SH-SY5Y (cell line): ENCODE data around the gene OXLD1.

Experiments used
- GATA2 ChIP-seq: IDR thresholded peaks from 2 replicates; pipeline ENCODE4 v1.6.1; 2011; ENCODE audit warnings: mild to moderate bottlenecking, low read depth, low read length
- GATA3 ChIP-seq: IDR thresholded peaks from 2 replicates; pipeline ENCODE4 v1.6.1; 2011; ENCODE audit warnings: low read depth, mild to moderate bottlenecking, low read length, moderate library complexity

DNA sequence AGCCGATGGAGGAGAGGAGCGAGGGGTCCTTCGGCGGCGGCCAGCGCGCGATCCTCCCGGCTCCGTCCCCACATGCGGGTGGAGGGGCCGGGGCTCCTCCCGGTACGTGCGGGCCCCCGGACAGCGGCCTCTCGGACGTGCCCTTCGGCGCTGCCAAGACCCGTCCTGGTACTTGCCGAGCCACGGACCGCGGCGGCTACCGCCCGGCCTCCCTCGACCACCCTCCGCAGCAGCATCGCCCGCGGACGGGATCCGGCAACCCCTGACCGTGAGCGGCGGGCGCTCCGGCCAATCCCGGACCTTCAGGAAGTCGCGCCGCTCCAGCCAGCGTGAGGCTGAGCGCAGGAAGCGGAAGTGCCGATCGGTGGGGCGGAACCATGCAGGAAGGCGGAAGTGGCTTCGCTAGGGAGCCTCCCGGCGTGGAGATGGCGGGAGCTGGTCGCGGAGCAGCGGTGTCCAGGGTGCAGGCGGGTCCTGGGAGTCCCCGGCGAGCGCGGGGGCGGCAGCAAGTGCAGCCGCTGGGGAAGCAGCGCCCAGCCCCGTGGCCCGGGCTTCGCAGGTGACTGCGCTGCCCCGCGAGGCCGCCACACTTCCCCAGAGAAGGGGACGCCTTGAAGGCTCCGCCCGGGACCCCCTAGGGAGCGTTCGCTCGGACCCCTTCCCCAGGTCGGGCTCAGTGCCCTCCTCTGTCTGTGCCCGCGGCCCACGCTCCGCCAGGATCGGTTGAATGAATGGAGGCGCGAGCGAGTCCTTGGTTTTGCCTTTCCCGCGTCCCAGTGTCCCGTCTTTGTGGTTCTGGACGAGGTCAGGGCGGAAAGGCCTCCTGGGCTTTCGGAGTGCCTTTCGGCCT lies at the start of gene OXLD1, which contains the start of gene CCDC137:
- no peak for TF ChIP-seq GATA2
- TF ChIP-seq GATA3: no peak
